Hematopoietic multipotent progenitor cell treated with erythropoietin and hydrocortisone succinate and interleukin-3 and kit ligand, for 15 days (in vitro differentiated cells): ENCODE measurements around the gene RPL29.
"Not testable (repeated sequence)": the region's sequence is repeated elsewhere in the genome, so short reads cannot be mapped to it uniquely, and the experiment has no call there.

ENCODE experiments used
- DNase-seq: peaks from one replicate; pipeline ENCODE4 v3.0.0-alpha.2; 2015; ENCODE audit warnings: low spot score

The RPL29 gene

GRCh38 chr3:52005571-52005986 lies 9.9 kb upstream of the RPL29 start:
- DNase-seq = no peak

GRCh38 chr3:52004906-52005395 lies 9.3 kb upstream of the RPL29 start:
- DNase-seq = no peak

- DNase-seq = no peak
These were observed 8.6 kb upstream of the RPL29 start for GRCh38 chr3:52004163-52004787.

- DNase-seq = no peak
These were observed 7.1 kb upstream of the RPL29 start for GRCh38 chr3:52002748-52003147.

GRCh38 chr3:52001443-52001974 lies 5.8 kb upstream of the RPL29 start:
- peak; percentile 74 for DNase-seq

- DNase-seq = peak; percentile 81
These were observed 4.2 kb upstream of the RPL29 start for GRCh38 chr3:51999846-52000245.

GRCh38 chr3:51998774-51999173 lies 3.1 kb upstream of the RPL29 start:
- no peak for DNase-seq

GRCh38 chr3:51997935-51998596 lies 2.4 kb upstream of the RPL29 start:
- no peak for DNase-seq

- DNase-seq = no peak
These were observed 1.5 kb upstream of the RPL29 start for GRCh38 chr3:51997172-51997571.

- no peak for DNase-seq
These were observed 1.2 kb downstream of the RPL29 start for GRCh38 chr3:51994530-51994929.

GRCh38 chr3:51993657-51994056 lies 2.0 kb downstream of the RPL29 start:
- not testable (repeated sequence) for DNase-seq

- DNase-seq = no peak
These were observed 3.5 kb downstream of the RPL29 start for GRCh38 chr3:51992017-51992682.

GRCh38 chr3:51990501-51990971 lies 5.2 kb downstream of the RPL29 start:
- not testable (repeated sequence) for DNase-seq

GRCh38 chr3:51988286-51989146 lies 7.2 kb downstream of the RPL29 start:
- no peak for DNase-seq

GRCh38 chr3:51987568-51987967 lies 8.1 kb downstream of the RPL29 start:
- DNase-seq = no peak

- DNase-seq = no peak
These were observed 9.4 kb downstream of the RPL29 start for GRCh38 chr3:51986010-51986947.

- no peak for DNase-seq
These were observed 10.6 kb downstream of the RPL29 start for GRCh38 chr3:51985063-51985462.

- DNase-seq = no peak
These were observed 11.4 kb downstream of the RPL29 start for GRCh38 chr3:51984269-51984647.

GRCh38 chr3:51983578-51984268 lies 12.0 kb downstream of the RPL29 start:
- DNase-seq = no peak
